ENCODE results near the gene LCT. TPM values are rescaled to one million over a fixed set of nuclear protein-coding genes. Genes with fewer than 3 reads are reported as not detected.

Gene LCT
- total and polyA plus RNA-seq, 2 donors from 2014 or later: 0.19 TPM; not detected in 1

DNA sequence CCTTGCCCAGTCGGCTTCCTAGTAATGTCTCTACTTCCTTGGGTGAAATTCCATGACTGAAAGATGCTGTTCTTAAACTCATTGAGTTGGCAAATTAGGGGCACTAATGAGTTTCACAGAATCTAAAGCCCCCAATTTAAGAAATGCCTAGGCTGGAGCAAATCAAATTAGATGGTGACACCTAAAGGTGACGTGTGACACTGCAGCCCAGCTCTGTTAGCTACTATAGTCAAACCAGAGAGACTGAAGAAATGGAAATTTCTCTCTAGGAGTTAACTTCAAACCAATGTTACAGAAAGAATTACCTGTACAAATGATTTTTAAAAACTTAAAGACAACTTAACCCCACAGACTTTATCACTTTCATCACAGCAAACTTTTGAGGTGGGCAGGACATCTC, 37.2 kb downstream of the LCT start:
- no peaks in the 10 kb centered on the region for H3K27me3 ChIP-seq (ENCODE audit: control insufficient read depth, insufficient read depth, low read length)
- H3K4me1 ChIP-seq (ENCODE audit: control insufficient read depth in 2 of 3, insufficient read depth in 2 of 3, low read depth in 1 of 3, low read length in 3 of 3): no peaks in the 10 kb centered on the region
- DNase-seq: no peak
- H3K9ac ChIP-seq (ENCODE audit: low read length in 3 of 3): no peak overlapping the region
- H3K4me3 ChIP-seq (ENCODE audit: low read length in 3 of 3): no peak overlapping the region
- no peak overlapping the region for H3K27ac ChIP-seq (ENCODE audit: low read depth in 2 of 2, low read length in 2 of 2)
- TF ChIP-seq, protein P1, sequence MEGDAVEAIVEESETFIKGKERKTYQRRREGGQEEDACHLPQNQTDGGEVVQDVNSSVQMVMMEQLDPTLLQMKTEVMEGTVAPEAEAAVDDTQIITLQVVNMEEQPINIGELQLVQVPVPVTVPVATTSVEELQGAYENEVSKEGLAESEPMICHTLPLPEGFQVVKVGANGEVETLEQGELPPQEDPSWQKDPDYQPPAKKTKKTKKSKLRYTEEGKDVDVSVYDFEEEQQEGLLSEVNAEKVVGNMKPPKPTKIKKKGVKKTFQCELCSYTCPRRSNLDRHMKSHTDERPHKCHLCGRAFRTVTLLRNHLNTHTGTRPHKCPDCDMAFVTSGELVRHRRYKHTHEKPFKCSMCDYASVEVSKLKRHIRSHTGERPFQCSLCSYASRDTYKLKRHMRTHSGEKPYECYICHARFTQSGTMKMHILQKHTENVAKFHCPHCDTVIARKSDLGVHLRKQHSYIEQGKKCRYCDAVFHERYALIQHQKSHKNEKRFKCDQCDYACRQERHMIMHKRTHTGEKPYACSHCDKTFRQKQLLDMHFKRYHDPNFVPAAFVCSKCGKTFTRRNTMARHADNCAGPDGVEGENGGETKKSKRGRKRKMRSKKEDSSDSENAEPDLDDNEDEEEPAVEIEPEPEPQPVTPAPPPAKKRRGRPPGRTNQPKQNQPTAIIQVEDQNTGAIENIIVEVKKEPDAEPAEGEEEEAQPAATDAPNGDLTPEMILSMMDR (IDR thresholded peaks at IDR 0.05; ENCODE audit: borderline replicate concordance, extremely low read depth, insufficient read depth): no peak
- intact Hi-C loops (cut with DNase I): no loop called here
- H3K36me3 ChIP-seq (ENCODE audit: control insufficient read depth in 2 of 3, insufficient read depth in 3 of 3, low read length in 3 of 3): no peaks in the 10 kb centered on the region
- FAIRE-seq: no peak
- H3K9me3 ChIP-seq (ENCODE audit: control insufficient read depth in 2 of 3, insufficient read depth in 1 of 3, low read length in 3 of 3): peaks cover 0 to 3% (median 0%) of the 10 kb centered on the region in 3 donors

DNA sequence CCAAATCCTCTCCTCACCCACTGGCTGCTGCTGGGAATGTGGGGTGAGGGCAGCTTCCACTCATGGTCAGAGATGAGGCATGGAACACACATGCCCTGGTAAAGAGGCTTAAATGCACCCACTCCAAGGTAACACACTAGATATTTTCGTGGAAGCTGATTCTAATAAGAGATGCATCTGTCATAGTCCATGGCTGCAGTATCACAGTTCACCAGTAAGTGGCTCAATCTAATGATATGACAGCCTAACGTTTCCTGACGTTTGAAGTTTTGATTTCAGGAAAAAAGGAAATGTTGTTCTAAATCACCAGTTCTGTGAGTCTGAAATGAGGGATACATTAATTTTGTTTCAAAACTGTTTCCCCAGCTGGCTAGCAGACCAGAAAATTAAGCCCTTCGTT, 38.2 kb downstream of the LCT start:
- H3K4me1 ChIP-seq (ENCODE audit: control insufficient read depth in 2 of 3, insufficient read depth in 2 of 3, low read depth in 1 of 3, low read length in 3 of 3): no peaks in the 10 kb centered on the region
- peaks cover 0 to 3% (median 0%) of the 10 kb centered on the region in 3 donors for H3K9me3 ChIP-seq (ENCODE audit: control insufficient read depth in 2 of 3, insufficient read depth in 1 of 3, low read length in 3 of 3)
- intact Hi-C loops (cut with DNase I): no loop called here
- TF ChIP-seq, protein P1 (IDR thresholded peaks at IDR 0.05; ENCODE audit: borderline replicate concordance, extremely low read depth, insufficient read depth): no peak
- no peaks in the 10 kb centered on the region for H3K27me3 ChIP-seq (ENCODE audit: control insufficient read depth, insufficient read depth, low read length)
- FAIRE-seq (no peak), DNase-seq (no peak)
- H3K36me3 ChIP-seq (ENCODE audit: control insufficient read depth in 2 of 3, insufficient read depth in 3 of 3, low read length in 3 of 3): no peaks in the 10 kb centered on the region
- no peak overlapping the region for H3K27ac ChIP-seq (ENCODE audit: low read depth in 2 of 2, low read length in 2 of 2)
- no peak overlapping the region for H3K4me3 ChIP-seq (ENCODE audit: low read length in 3 of 3)
- no peak overlapping the region for H3K9ac ChIP-seq (ENCODE audit: low read length in 3 of 3)

DNA sequence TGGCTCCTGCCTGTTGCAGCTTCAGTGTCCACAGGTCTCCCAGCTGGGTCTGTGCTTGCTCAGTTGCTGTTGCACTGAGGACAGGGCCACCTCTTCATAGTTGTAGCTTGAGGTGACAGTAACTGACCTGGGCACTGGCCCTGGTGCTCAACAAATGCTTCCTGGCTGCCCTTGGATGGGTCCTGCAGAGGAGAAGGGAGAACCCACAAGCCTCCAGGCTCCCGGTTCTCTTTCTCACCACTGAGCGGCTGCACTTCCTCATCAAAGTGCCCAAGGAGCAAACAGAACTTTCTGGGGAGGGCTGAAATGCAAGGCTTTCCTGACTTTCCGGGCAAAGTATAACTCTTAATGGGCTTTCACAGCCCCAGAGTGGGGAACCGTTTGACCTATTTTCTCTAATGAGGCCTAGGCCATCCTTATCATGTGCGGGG, 38.7 kb downstream of the LCT start:
- H3K27me3 ChIP-seq (ENCODE audit: control insufficient read depth, insufficient read depth, low read length): no peaks in the 10 kb centered on the region
- no peaks in the 10 kb centered on the region for H3K36me3 ChIP-seq (ENCODE audit: control insufficient read depth in 2 of 3, insufficient read depth in 3 of 3, low read length in 3 of 3)
- intact Hi-C loops (cut with DNase I): no loop called here
- FAIRE-seq: no peak
- DNase-seq: no peak
- no peak overlapping the region for H3K27ac ChIP-seq (ENCODE audit: low read depth in 2 of 2, low read length in 2 of 2)
- H3K9me3 ChIP-seq (ENCODE audit: control insufficient read depth in 2 of 3, insufficient read depth in 1 of 3, low read length in 3 of 3): peaks cover 0 to 3% (median 0%) of the 10 kb centered on the region in 3 donors
- H3K9ac ChIP-seq (ENCODE audit: low read length in 3 of 3): no peak overlapping the region
- TF ChIP-seq, protein P1 (IDR thresholded peaks at IDR 0.05; ENCODE audit: borderline replicate concordance, extremely low read depth, insufficient read depth): no peak
- no peaks in the 10 kb centered on the region for H3K4me1 ChIP-seq (ENCODE audit: control insufficient read depth in 2 of 3, insufficient read depth in 2 of 3, low read depth in 1 of 3, low read length in 3 of 3)
- H3K4me3 ChIP-seq (ENCODE audit: low read length in 3 of 3): no peak overlapping the region

All from kidney (tissue), 14 donors.